CD4-positive, alpha-beta memory T cell (primary cell): ENCODE measurements around the gene NAV1. TPM values are rescaled to one million over a fixed set of nuclear protein-coding genes. Genes with fewer than 3 reads are reported as not detected.

Source experiments
- CTCF ChIA-PET: fragments of 350-600 bp; sonication (Branson Sonifier 250); formaldehyde crosslinking; loops from one replicate; lab custom pipeline; 2021; ENCODE audit warnings: inconsistent platforms; ENCODE audit not compliant: partially characterized antibody; lab: Charles Lee
- POLR2A ChIA-PET: fragments of 350-600 bp; sonication (Branson Sonifier 250); formaldehyde crosslinking; loops from one replicate; lab custom pipeline; 2021; ENCODE audit not compliant: partially characterized antibody; lab: Charles Lee
- DNase-seq, 5 donors: peaks; one replicate each; pipeline versions ENCODE4 v3.0.0 to v3.0.0-alpha.2; 2020 to 2022; ENCODE audit warnings: mixed read lengths in 1 of 5
- H3K27ac ChIP-seq: one replicate; pipeline ENCODE4 v1.7.0; 2013; ENCODE audit warnings: low read depth, low read length
- H3K27me3 ChIP-seq: 2 replicates; pipeline ENCODE4 v1.7.0; 2013; ENCODE audit warnings: mild to moderate bottlenecking, low read length, moderate library complexity; ENCODE audit not compliant: insufficient read depth
- H3K36me3 ChIP-seq: 2 replicates; pipeline ENCODE4 v1.7.0; 2013; ENCODE audit warnings: mild to moderate bottlenecking, low read length, moderate library complexity; ENCODE audit not compliant: insufficient read depth
- H3K4me1 ChIP-seq: 2 replicates; pipeline ENCODE4 v1.7.0; 2013; ENCODE audit warnings: mild to moderate bottlenecking, low read length, moderate library complexity; ENCODE audit not compliant: insufficient read depth
- H3K4me3 ChIP-seq, 2 donors: one replicate each; pipeline ENCODE4 v1.7.0; 2013; ENCODE audit warnings: low read length in 2 of 2, mild to moderate bottlenecking in 1 of 2
- H3K9me3 ChIP-seq, 2 donors: one replicate each; pipeline ENCODE4 v1.7.0; 2013; ENCODE audit warnings: low read length in 2 of 2, control low read depth in 1 of 2; ENCODE audit not compliant: control insufficient read depth in 1 of 2
- H3K27ac Mint-ChIP-seq, 7 donors: one replicate each; pipeline ENCODE4 v1.8.0; 2020 to 2021; ENCODE audit warnings: mixed read lengths in 7 of 7, mild to moderate bottlenecking in 6 of 7, inconsistent platforms in 3 of 7, moderate library complexity in 3 of 7
- H3K27me3 Mint-ChIP-seq, 2 donors: one replicate each; pipeline ENCODE4 v1.8.0; 2020 to 2021; ENCODE audit warnings: mixed read lengths in 2 of 2
- H3K36me3 Mint-ChIP-seq, 2 donors: one replicate each; pipeline ENCODE4 v1.8.0; 2020 to 2021; ENCODE audit warnings: mixed read lengths in 2 of 2, inconsistent platforms in 1 of 2, mild to moderate bottlenecking in 1 of 2
- H3K4me1 Mint-ChIP-seq, 4 donors: one replicate each; pipeline ENCODE4 v1.8.0; 2020 to 2021; ENCODE audit warnings: mixed read lengths in 4 of 4, mild to moderate bottlenecking in 1 of 4
- H3K4me3 Mint-ChIP-seq, 8 donors: one replicate each; pipeline ENCODE4 v1.8.0; 2020 to 2021; ENCODE audit warnings: mixed read lengths in 8 of 8, mild to moderate bottlenecking in 7 of 8, moderate library complexity in 6 of 8, inconsistent platforms in 3 of 8
- H3K9me3 Mint-ChIP-seq, 8 donors: one replicate each; pipeline ENCODE4 v1.8.0; 2020 to 2021; ENCODE audit warnings: mixed read lengths in 8 of 8, mild to moderate bottlenecking in 5 of 8, inconsistent platforms in 3 of 8, moderate library complexity in 1 of 8
- intact Hi-C: fragments of 100-400 bp; cut with micrococcal nuclease; formaldehyde crosslinking; loops from one replicate; pipeline ENCODE4 v1.15.1; 2023
- polyA plus RNA-seq, 2 donors: library from polyadenylated mRNA; unstranded; fragments of 300-500 nt; fragmentation: Illumina TruSeq; gene quantifications; one replicate each; pipeline ENCODE4 v1.2.3, GENCODE V29; 2021
- total RNA-seq, 2 experiments: library from RNA; stranded (reverse); gene quantifications; one replicate each; pipeline ENCODE4 v1.2.3, GENCODE V29; 2021

Gene NAV1
- total and polyA plus RNA-seq, 4 experiments from 2014 or later, result 0.29 to 4.7 (median 3.7) TPM

GRCh38 chr1:201499795-201500669, 38.9 kb upstream of the NAV1 start:
- Histone ChIP-seq H3K4me3 (no peak overlapping the region), H3K4me1 (peaks cover 11% of the 10 kb centered on the region), H3K36me3 (peaks cover 9% of the 10 kb centered on the region), H3K27ac (no peak overlapping the region), H3K27me3 (no peaks in the 10 kb centered on the region), H3K9me3 (no peaks in the 10 kb centered on the region)
- POLR2A ChIA-PET, result no interaction called here
- CTCF ChIA-PET, result interaction anchor here (1.5 to 24.2 kb wide), 3 partner anchors 12 to 52 kb away, joined by 3 to 714 read pairs (median 110); no protein-coding TSS in a partner anchor
- Mint-ChIP-seq H3K9me3 (peaks cover 0 to 2% (median 0%) of the 10 kb centered on the region in 8 donors), H3K27ac (peak overlapping the region in 1 of 7 donors; percentile 47), H3K4me3 (no peak overlapping the region), H3K27me3 (no peaks in the 10 kb centered on the region), H3K36me3 (peaks cover 0 to 18% of the 10 kb centered on the region in 2 donors), H3K4me1 (peaks cover 6 to 37% (median 16%) of the 10 kb centered on the region in 4 donors)
- intact Hi-C loops, result no loop called here
- DNase-seq, result no peak

- H3K4me3 Mint-ChIP-seq, result no peak overlapping the region
- Histone ChIP-seq H3K4me1 (peaks cover 18% of the 10 kb centered on the region), H3K27me3 (no peaks in the 10 kb centered on the region), H3K27ac (no peak overlapping the region), H3K9me3 (no peaks in the 10 kb centered on the region), H3K4me3 (no peak overlapping the region), H3K36me3 (peaks cover 4% of the 10 kb centered on the region)
- peak overlapping the region in 1 of 7 donors; percentile 16 for H3K27ac Mint-ChIP-seq
- peaks cover 0 to 2% (median 0%) of the 10 kb centered on the region in 8 donors for H3K9me3 Mint-ChIP-seq
- peaks cover 13 to 43% (median 22%) of the 10 kb centered on the region in 4 donors for H3K4me1 Mint-ChIP-seq
- H3K36me3 Mint-ChIP-seq, result peaks cover 0 to 16% of the 10 kb centered on the region in 2 donors
- no peak for DNase-seq
- CTCF ChIA-PET, result interaction anchor here (1.3 to 24.2 kb wide), 4 partner anchors 11 to 65 kb away, joined by 3 to 714 read pairs (median 57); no protein-coding TSS in a partner anchor
- no peaks in the 10 kb centered on the region for H3K27me3 Mint-ChIP-seq
- POLR2A ChIA-PET, result interaction anchor here (1.4 kb wide), 1 partner anchor 18 kb away, joined by 4 read pairs; no protein-coding TSS in a partner anchor
- intact Hi-C loops, result no loop called here
Observed at GRCh38 chr1:201500670-201501120, 38.2 kb upstream of the NAV1 start.

- no peaks in the 10 kb centered on the region for H3K36me3 ChIP-seq
- peaks cover 22% of the 10 kb centered on the region for H3K4me1 ChIP-seq
- Mint-ChIP-seq H3K9me3 (peaks cover 0 to 2% (median 0%) of the 10 kb centered on the region in 8 donors), H3K4me1 (peaks cover 17 to 48% (median 27%) of the 10 kb centered on the region in 4 donors), H3K4me3 (no peak overlapping the region), H3K27me3 (no peaks in the 10 kb centered on the region), H3K27ac (peak overlapping the region in 1 of 7 donors; percentile 16), H3K36me3 (peaks cover 0 to 12% of the 10 kb centered on the region in 2 donors)
- H3K27me3 ChIP-seq, result no peaks in the 10 kb centered on the region
- ChIA-PET POLR2A (interaction anchor here (1.4 kb wide), 1 partner anchor 19 kb away, joined by 4 read pairs; no protein-coding TSS in a partner anchor), CTCF (interaction anchor here (1.3 to 24.2 kb wide), 4 partner anchors 11 to 66 kb away, joined by 3 to 714 read pairs (median 57); no protein-coding TSS in a partner anchor)
- H3K9me3 ChIP-seq, result no peaks in the 10 kb centered on the region
- intact Hi-C loops, result no loop called here
- H3K4me3 ChIP-seq, result no peak overlapping the region
- no peak for DNase-seq
- no peak overlapping the region for H3K27ac ChIP-seq
Observed at GRCh38 chr1:201501144-201501543, 37.8 kb upstream of the NAV1 start.

- CTCF ChIA-PET, result interaction anchor here (0.9 to 24.2 kb wide), 6 partner anchors 10 to 67 kb away, joined by 3 to 714 read pairs (median 4); no protein-coding TSS in a partner anchor
- DNase-seq, result no peak
- intact Hi-C loops, result no loop called here
- POLR2A ChIA-PET, result interaction anchor here (1.4 kb wide), 1 partner anchor 20 kb away, joined by 4 read pairs; no protein-coding TSS in a partner anchor
- H3K4me1 Mint-ChIP-seq, result peaks cover 19 to 53% (median 31%) of the 10 kb centered on the region in 4 donors
- H3K27me3 Mint-ChIP-seq, result no peaks in the 10 kb centered on the region
- peaks cover 0 to 2% (median 0%) of the 10 kb centered on the region in 8 donors for H3K9me3 Mint-ChIP-seq
- peak overlapping the region in 1 of 7 donors; percentile 51 for H3K27ac Mint-ChIP-seq
- peaks cover 26% of the 10 kb centered on the region for H3K4me1 ChIP-seq
- H3K27ac ChIP-seq, result no peak overlapping the region
- no peaks in the 10 kb centered on the region for H3K27me3 ChIP-seq
- peaks cover 0 to 10% of the 10 kb centered on the region in 2 donors for H3K36me3 Mint-ChIP-seq
- no peak overlapping the region for H3K4me3 ChIP-seq
- no peaks in the 10 kb centered on the region for H3K9me3 ChIP-seq
- no peak overlapping the region for H3K4me3 Mint-ChIP-seq
- no peaks in the 10 kb centered on the region for H3K36me3 ChIP-seq
Observed at GRCh38 chr1:201501812-201502510, 37.0 kb upstream of the NAV1 start.

- no peak overlapping the region for H3K27ac Mint-ChIP-seq
- peaks cover 0 to 2% (median 0%) of the 10 kb centered on the region in 8 donors for H3K9me3 Mint-ChIP-seq
- H3K9me3 ChIP-seq, result no peaks in the 10 kb centered on the region
- peaks cover 31% of the 10 kb centered on the region for H3K4me1 ChIP-seq
- H3K4me3 Mint-ChIP-seq, result no peak overlapping the region
- H3K36me3 ChIP-seq, result no peaks in the 10 kb centered on the region
- H3K27me3 Mint-ChIP-seq, result no peaks in the 10 kb centered on the region
- peaks cover 21 to 55% (median 34%) of the 10 kb centered on the region in 4 donors for H3K4me1 Mint-ChIP-seq
- H3K4me3 ChIP-seq, result no peak overlapping the region
- POLR2A ChIA-PET, result no interaction called here
- H3K27me3 ChIP-seq, result no peaks in the 10 kb centered on the region
- no peak for DNase-seq
- intact Hi-C loops, result no loop called here
- H3K36me3 Mint-ChIP-seq, result peaks cover 0 to 10% of the 10 kb centered on the region in 2 donors
- no peak overlapping the region for H3K27ac ChIP-seq
- CTCF ChIA-PET, result interaction anchor here (0.9 to 24.2 kb wide), 4 partner anchors 9 to 64 kb away, joined by 3 to 714 read pairs (median 56); no protein-coding TSS in a partner anchor
Observed at GRCh38 chr1:201502511-201502857, 36.4 kb upstream of the NAV1 start.

GRCh38 chr1:201503397-201504176, 35.3 kb upstream of the NAV1 start:
- intact Hi-C loops, result no loop called here
- ChIA-PET POLR2A (interaction anchor here (0.9 to 5.0 kb wide), 2 partner anchors 10 to 23 kb away, joined by 3 to 40 read pairs; no protein-coding TSS in a partner anchor), CTCF (interaction anchor here (1.1 to 24.2 kb wide), 4 partner anchors 8 to 56 kb away, joined by 3 to 714 read pairs (median 56); no protein-coding TSS in a partner anchor)
- H3K27ac Mint-ChIP-seq, result no peak overlapping the region
- H3K4me3 ChIP-seq, result no peak overlapping the region
- no peaks in the 10 kb centered on the region for H3K27me3 Mint-ChIP-seq
- H3K4me1 Mint-ChIP-seq, result peaks cover 26 to 62% (median 39%) of the 10 kb centered on the region in 4 donors
- no peaks in the 10 kb centered on the region for H3K27me3 ChIP-seq
- peaks cover 0 to 4% of the 10 kb centered on the region in 2 donors for H3K36me3 Mint-ChIP-seq
- H3K9me3 ChIP-seq, result no peaks in the 10 kb centered on the region
- H3K9me3 Mint-ChIP-seq, result no peaks in the 10 kb centered on the region
- H3K4me1 ChIP-seq, result peaks cover 37% of the 10 kb centered on the region
- H3K4me3 Mint-ChIP-seq, result no peak overlapping the region
- no peak overlapping the region for H3K27ac ChIP-seq
- no peak for DNase-seq
- no peaks in the 10 kb centered on the region for H3K36me3 ChIP-seq
